Uterus (tissue), 4 donors: ENCODE results near the gene C1QTNF7. TPM values are rescaled to one million over a fixed set of nuclear protein-coding genes. Genes with fewer than 3 reads are reported as not detected.
A peak's percentile ranks its signal among the peaks of the same experiment; 100 is the strongest.

Experiments
- DNase-seq, 2 donors: peaks; one replicate each; pipeline ENCODE4 v3.0.0-alpha.2; 2019 to 2020
- H3K27ac ChIP-seq, 2 donors: fragments of 200-600 bp; sonication (generic); 1 replicate in 1 of 2; 2 replicates in 1 of 2; pipeline ENCODE4 v1.5.1; 2016 to 2018
- H3K27me3 ChIP-seq, 2 donors: fragments of 200-600 bp; sonication (generic); one replicate each; pipeline ENCODE4 v1.5.1; 2018 to 2019; ENCODE audit warnings: control low read depth in 1 of 2
- H3K36me3 ChIP-seq, 2 donors: fragments of 200-600 bp; sonication (generic); one replicate each; pipeline ENCODE4 v1.5.1; 2019; ENCODE audit warnings: control low read depth in 1 of 2
- H3K4me1 ChIP-seq, 2 donors: fragments of 200-600 bp; sonication (generic); one replicate each; pipeline ENCODE4 v1.5.1; 2018 to 2019; ENCODE audit warnings: control low read depth in 1 of 2
- H3K4me3 ChIP-seq, 2 donors: fragments of 200-600 bp; sonication (generic); 1 replicate in 1 of 2; 2 replicates in 1 of 2; pipeline ENCODE4 v1.5.1; 2018 to 2019; ENCODE audit warnings: mild to moderate bottlenecking in 1 of 2
- H3K9me3 ChIP-seq, 2 donors: fragments of 200-600 bp; sonication (generic); one replicate each; pipeline ENCODE4 v1.5.1; 2019; ENCODE audit warnings: control low read depth in 1 of 2
- POLR2A ChIP-seq, 2 donors: fragments of 450-650 bp; IDR thresholded peaks; one replicate each; pipeline ENCODE4 v1.6.1; 2016; ENCODE audit warnings: antibody characterized with exemption in 2 of 2, mild to moderate bottlenecking in 1 of 2, moderate library complexity in 1 of 2
- intact Hi-C: fragments of 100-400 bp; cut with DNase I; formaldehyde crosslinking; loops from one replicate; pipeline ENCODE4 v1.15.1; 2023; ENCODE audit warnings: low total_unique reads
- total RNA-seq, 4 donors: library from RNA; depleted of rRNA in 3 of 4; stranded (reverse); fragments of >200 nt in 3 of 4; gene quantifications; one replicate each; pipeline versions ENCODE4 v1.1.0 to v1.2.4, GENCODE V29; 2014 to 2023
- TF ChIP-seq, protein P1 (sequence below), 4 experiments: fragments of 200-600 bp in 2 of 4; fragments of 450-650 bp in 2 of 4; sonication (generic) in 2 of 4; IDR thresholded peaks; one replicate each; pipeline ENCODE4 v1.5.1; 2016 to 2019; ENCODE audit warnings: antibody characterized with exemption in 4 of 4, mild to moderate bottlenecking in 2 of 4, moderate library complexity in 1 of 4
- donor health status: DM: yes; HTN: yes; CAD: no.

Gene C1QTNF7, protein sequence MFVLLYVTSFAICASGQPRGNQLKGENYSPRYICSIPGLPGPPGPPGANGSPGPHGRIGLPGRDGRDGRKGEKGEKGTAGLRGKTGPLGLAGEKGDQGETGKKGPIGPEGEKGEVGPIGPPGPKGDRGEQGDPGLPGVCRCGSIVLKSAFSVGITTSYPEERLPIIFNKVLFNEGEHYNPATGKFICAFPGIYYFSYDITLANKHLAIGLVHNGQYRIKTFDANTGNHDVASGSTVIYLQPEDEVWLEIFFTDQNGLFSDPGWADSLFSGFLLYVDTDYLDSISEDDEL
- total RNA-seq: 10 to 100 TPM in 3 of 4 donors, 1 to 10 TPM in 1; 6.1 to 31.5 (median 12.9) TPM

DNA sequence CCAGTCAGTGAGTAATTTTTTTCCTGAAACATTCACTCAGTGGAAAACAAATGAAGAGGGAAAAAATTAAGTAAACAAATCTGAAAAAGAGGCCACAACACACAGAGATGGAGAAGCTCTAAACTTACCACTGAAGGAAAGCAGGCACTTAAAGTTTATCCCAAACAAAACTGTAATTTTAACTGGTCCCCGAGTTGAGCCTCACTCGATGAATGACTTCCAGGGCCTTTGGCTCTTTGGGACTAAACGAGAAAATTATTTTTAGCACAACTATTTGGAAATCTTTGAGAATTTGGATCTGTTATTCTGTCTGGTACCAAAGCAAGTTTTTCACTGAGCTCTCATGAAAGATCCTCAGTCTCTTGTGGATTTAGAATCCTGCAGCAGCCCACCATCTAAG, at the start of gene C1QTNF7:
TSS of gene C1QTNF7 (plus strand) at position 333 of the 400 bp plus-strand sequence. CDS start 7,711 bp downstream, outside the sequence.
- H3K27me3 ChIP-seq: no peaks in the 10 kb centered on the region
- intact Hi-C loops: no loop called here
- H3K9me3 ChIP-seq: no peaks in the 10 kb centered on the region
- peak within 1 kb of the TSS; percentile 63 to 66 for H3K27ac ChIP-seq
- DNase-seq: no peak
- H3K4me1 ChIP-seq: no peaks in the 10 kb centered on the region
- no peaks in the 10 kb centered on the region for H3K36me3 ChIP-seq
- no peak for TF ChIP-seq POLR2A (IDR thresholded peaks at IDR 0.05)
- TF ChIP-seq, protein P1, sequence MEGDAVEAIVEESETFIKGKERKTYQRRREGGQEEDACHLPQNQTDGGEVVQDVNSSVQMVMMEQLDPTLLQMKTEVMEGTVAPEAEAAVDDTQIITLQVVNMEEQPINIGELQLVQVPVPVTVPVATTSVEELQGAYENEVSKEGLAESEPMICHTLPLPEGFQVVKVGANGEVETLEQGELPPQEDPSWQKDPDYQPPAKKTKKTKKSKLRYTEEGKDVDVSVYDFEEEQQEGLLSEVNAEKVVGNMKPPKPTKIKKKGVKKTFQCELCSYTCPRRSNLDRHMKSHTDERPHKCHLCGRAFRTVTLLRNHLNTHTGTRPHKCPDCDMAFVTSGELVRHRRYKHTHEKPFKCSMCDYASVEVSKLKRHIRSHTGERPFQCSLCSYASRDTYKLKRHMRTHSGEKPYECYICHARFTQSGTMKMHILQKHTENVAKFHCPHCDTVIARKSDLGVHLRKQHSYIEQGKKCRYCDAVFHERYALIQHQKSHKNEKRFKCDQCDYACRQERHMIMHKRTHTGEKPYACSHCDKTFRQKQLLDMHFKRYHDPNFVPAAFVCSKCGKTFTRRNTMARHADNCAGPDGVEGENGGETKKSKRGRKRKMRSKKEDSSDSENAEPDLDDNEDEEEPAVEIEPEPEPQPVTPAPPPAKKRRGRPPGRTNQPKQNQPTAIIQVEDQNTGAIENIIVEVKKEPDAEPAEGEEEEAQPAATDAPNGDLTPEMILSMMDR (IDR thresholded peaks at IDR 0.05): no peak
- H3K4me3 ChIP-seq: no peak within 1 kb of the TSS

DNA sequence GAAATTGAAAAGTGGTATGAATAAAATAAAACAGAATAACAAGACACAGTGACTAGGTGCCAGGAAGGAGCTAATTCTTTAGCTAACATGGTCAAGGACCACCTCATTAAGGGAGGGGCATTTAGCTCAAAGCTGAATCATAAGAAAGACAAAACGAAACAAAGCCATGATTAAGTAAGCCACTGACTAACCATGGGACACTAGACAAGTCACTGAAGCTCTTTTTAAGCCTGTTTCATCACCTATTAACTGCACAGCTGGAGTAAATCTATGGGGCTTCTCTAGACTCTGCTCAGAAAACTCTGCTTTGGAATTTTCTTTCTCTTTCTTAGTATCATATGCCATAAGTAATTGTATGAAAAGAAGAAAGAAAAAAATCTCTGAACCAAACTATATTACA, 49.8 kb upstream of the C1QTNF7 start:
- TF ChIP-seq, protein P1 (IDR thresholded peaks at IDR 0.05): no peak
- no peak for TF ChIP-seq POLR2A (IDR thresholded peaks at IDR 0.05)
- Histone ChIP-seq H3K9me3 (no peaks in the 10 kb centered on the region), H3K4me3 (no peak overlapping the region), H3K4me1 (peaks cover 0 to 3% of the 10 kb centered on the region in 2 donors), H3K27ac (peak overlapping the region; percentile 25 to 37), H3K36me3 (no peaks in the 10 kb centered on the region), H3K27me3 (no peaks in the 10 kb centered on the region)
- no peak for DNase-seq
- intact Hi-C loops: no loop called here

DNA sequence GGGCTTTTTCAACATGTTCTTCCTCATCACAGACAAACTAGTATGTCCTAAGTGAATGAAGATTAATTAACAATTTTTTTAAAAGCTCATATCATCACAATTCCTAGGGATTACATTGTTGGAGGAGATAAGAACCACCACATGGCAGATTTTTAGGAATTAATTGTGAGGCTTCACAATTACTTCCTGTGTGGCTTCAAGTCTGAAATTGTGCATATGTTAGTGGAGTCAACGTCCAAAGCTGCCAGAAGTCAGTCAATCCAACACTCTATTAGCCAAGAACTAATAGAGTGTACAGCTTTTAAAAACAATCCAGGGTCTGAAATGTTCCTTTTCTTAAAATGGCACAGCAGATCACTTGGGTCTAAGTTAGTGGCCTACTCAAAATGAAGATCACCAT, 49.3 kb upstream of the C1QTNF7 start:
- no peaks in the 10 kb centered on the region for H3K9me3 ChIP-seq
- H3K36me3 ChIP-seq: no peaks in the 10 kb centered on the region
- peaks cover 0 to 3% of the 10 kb centered on the region in 2 donors for H3K4me1 ChIP-seq
- no peaks in the 10 kb centered on the region for H3K27me3 ChIP-seq
- no peak overlapping the region for H3K4me3 ChIP-seq
- intact Hi-C loops: no loop called here
- peak overlapping the region; percentile 23 to 25 for H3K27ac ChIP-seq
- DNase-seq: no peak
- no peak for TF ChIP-seq POLR2A (IDR thresholded peaks at IDR 0.05)
- TF ChIP-seq, protein P1 (IDR thresholded peaks at IDR 0.05): no peak

DNA sequence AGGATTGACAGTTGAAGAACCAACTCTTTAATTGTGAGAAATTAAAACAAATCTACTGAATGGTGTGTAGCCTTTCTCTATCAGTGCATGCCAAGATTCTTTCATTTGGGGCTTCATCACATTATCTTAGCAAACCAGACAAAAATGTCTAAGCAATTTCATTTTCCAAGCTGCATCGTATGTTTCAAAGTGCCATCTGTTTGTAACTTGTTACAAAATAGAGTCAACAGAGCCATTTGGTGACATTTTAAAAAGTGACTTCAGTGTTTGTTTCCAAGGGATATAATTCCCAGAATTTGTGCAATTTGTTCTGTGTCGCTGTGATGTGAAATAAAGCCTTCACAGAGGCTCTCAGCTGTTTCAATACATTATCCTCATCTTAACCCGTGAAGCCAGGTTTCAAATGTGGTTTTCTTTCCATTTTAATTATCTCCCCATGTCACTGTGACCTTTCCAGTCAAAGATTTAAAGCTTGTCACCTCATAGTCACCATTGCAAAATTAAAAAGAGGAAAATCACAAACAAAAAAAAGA, 46.0 kb upstream of the C1QTNF7 start:
- Histone ChIP-seq H3K27ac (peak overlapping the region in 1 of 2 donors; percentile 30), H3K36me3 (no peaks in the 10 kb centered on the region), H3K27me3 (no peaks in the 10 kb centered on the region), H3K4me1 (peaks cover 0 to 3% of the 10 kb centered on the region in 2 donors), H3K4me3 (no peak overlapping the region), H3K9me3 (no peaks in the 10 kb centered on the region)
- intact Hi-C loops: no loop called here
- TF ChIP-seq, protein P1 (IDR thresholded peaks at IDR 0.05): no peak
- no peak for TF ChIP-seq POLR2A (IDR thresholded peaks at IDR 0.05)
- no peak for DNase-seq

DNA sequence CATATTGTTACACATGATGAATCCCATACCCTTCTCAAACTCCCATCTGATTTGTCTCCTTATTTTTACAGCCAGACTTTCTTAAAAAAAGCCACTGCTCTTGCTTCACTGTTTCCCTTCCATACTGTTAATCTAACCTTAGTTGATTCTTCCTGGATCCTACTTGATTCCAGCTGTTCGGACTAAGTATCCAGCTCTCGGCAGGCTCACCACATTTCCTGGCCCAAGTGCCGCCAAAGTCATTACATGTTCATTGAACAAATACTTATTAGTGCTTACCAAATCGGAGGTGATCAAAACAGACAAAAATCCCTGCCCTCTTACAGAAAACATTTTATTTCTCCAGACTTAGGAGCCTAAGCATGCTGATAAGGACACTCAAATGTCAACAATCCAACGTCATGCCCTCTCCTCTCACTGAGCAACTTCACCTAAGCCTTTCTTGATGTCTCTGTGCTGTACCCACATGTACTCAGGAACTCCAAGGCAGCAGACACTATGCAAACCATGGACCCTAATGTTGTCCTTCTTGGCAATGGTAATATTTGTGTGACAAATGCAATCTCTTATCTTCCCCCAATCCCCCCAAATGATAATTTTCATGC, 45.1 kb upstream of the C1QTNF7 start:
- no peaks in the 10 kb centered on the region for H3K27me3 ChIP-seq
- intact Hi-C loops: no loop called here
- H3K4me1 ChIP-seq: peaks cover 0 to 3% of the 10 kb centered on the region in 2 donors
- H3K9me3 ChIP-seq: no peaks in the 10 kb centered on the region
- no peak for DNase-seq
- no peaks in the 10 kb centered on the region for H3K36me3 ChIP-seq
- no peak overlapping the region for H3K4me3 ChIP-seq
- peak overlapping the region in 1 of 2 donors; percentile 32 for H3K27ac ChIP-seq
- no peak for TF ChIP-seq POLR2A (IDR thresholded peaks at IDR 0.05)
- TF ChIP-seq, protein P1 (IDR thresholded peaks at IDR 0.05): no peak
